Astrocyte of the spinal cord (primary cell): Measurements from ENCODE around the gene CPNE9.

Source experiments
- DNase-seq: peaks from one replicate; pipeline ENCODE4 v3.0.0; 2011; ENCODE audit warnings: low read depth, low spot score
- H3K4me3 ChIP-seq: 2 replicates; pipeline ENCODE4 v1.5.1; 2011; ENCODE audit warnings: low read depth, mild to moderate bottlenecking, low read length, moderate library complexity
- in situ Hi-C: cut with HindIII; loops from 2 replicates; pipeline ENCODE4 v1.10.0; 2017; ENCODE audit warnings: low sequenced_read_pairs
- TF ChIP-seq, protein P1 (sequence below): IDR thresholded peaks from 2 replicates; pipeline ENCODE4 v1.5.1; 2012; ENCODE audit warnings: low read depth, mild to moderate bottlenecking, low read length, inconsistent platforms

The CPNE9 gene

DNA sequence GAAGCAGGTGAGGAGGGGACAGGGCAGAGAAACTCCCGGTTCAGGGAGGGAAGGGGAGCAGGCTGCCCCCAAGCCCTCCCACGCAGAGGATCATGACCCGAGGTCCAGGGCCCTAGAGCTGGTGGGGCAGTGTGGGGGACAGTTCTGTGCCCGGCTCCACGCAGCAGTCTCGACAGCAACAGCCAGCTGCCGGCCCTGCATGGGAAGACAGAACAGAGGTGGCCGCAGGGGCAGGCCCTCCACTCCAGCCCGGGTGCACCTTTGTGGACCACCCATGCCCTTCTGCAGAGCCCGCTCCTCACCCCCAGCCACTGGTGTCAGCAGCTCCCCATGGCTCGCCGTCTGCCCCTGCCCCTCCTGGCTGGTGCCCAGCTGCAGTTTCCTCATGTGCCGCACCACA is 53.8 kb downstream of the CPNE9 start:
- in situ Hi-C loops = no loop called here
- TF ChIP-seq, protein P1, sequence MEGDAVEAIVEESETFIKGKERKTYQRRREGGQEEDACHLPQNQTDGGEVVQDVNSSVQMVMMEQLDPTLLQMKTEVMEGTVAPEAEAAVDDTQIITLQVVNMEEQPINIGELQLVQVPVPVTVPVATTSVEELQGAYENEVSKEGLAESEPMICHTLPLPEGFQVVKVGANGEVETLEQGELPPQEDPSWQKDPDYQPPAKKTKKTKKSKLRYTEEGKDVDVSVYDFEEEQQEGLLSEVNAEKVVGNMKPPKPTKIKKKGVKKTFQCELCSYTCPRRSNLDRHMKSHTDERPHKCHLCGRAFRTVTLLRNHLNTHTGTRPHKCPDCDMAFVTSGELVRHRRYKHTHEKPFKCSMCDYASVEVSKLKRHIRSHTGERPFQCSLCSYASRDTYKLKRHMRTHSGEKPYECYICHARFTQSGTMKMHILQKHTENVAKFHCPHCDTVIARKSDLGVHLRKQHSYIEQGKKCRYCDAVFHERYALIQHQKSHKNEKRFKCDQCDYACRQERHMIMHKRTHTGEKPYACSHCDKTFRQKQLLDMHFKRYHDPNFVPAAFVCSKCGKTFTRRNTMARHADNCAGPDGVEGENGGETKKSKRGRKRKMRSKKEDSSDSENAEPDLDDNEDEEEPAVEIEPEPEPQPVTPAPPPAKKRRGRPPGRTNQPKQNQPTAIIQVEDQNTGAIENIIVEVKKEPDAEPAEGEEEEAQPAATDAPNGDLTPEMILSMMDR = no peak
- H3K4me3 ChIP-seq = no peak overlapping the region
- DNase-seq = no peak

DNA sequence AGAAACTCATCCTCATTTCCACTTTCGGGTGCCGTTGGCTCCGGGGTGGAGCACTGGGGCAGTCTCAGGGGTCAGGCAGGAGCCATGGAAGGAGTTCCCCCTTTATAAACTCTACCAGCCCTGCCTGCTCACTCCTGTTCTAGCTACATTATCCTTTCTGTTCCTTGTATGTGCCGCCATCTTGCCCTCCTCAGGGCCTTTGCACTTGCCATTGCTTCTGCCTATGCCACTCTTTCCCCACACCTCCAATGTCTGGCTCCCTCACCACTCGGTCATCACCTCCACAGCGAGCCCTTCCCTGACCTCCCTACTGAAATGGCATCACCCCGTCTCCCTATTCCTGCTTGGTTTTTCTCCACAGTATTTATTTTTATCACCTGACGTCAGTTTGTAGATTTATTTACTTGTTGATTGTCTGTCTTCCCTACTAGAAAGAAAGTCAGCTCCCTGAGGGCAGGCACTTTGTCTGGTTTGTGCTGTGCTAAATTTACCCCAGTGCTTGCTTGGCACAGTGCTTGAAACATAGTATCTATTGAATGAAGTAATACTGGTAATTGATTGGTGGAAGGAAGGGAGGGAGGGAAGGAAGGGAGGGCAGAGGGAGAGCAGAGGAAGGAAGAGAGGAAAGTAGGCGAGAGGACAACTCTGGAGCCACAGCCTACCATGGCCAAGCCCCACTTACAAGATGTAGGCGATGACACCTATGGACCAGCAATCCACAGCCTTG is 57.3 kb downstream of the CPNE9 start:
- TF ChIP-seq, protein P1 = no peak
- H3K4me3 ChIP-seq = no peak overlapping the region
- no peak for DNase-seq
- in situ Hi-C loops = no loop called here

DNA sequence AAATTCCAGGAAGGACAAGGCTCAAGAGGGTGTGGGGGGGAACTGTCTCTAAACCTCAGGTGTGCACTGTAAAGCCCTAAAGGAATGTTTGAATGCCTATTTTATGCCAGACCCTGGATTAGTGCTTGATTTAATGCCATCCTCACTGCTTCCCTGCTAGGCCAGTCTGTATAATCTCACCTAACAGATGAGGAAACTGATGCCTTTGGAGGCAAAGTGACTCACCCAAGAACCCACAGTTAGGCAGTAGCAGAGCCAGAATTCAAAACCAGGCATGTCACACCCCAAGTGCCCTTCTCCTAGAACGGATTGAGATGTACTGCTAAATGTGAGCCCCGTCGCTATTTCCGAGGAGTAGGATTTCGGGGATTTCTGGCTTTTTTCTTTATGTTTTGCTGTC is 58.3 kb downstream of the CPNE9 start:
- DNase-seq = no peak
- in situ Hi-C loops = no loop called here
- TF ChIP-seq, protein P1 = no peak

DNA sequence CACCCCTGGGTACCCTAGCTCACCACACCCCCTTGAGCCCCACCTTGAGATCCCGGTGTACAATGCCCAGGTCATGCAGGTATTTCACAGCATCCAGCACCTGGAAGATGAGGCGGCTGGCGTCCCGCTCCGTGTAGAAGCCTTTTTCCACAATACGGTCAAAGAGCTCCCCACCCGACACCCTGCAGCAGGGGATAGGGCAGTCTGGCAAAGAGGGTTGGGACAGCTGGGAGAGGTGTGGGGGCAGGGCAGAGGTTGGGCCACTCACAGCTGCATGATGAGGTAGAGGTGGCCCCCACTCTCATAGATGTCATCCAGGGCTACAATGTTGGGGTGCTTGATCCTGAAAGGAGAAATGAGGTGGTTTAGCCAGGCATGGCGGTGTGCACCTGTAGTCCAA is 59.2 kb downstream of the CPNE9 start:
- TF ChIP-seq, protein P1 = no peak
- no peak for DNase-seq
- H3K4me3 ChIP-seq = no peak overlapping the region
- in situ Hi-C loops = no loop called here

More for the DNA sequence above, 58.3 kb downstream of the CPNE9 start:
- H3K4me3 ChIP-seq = no peak overlapping the region

DNA sequence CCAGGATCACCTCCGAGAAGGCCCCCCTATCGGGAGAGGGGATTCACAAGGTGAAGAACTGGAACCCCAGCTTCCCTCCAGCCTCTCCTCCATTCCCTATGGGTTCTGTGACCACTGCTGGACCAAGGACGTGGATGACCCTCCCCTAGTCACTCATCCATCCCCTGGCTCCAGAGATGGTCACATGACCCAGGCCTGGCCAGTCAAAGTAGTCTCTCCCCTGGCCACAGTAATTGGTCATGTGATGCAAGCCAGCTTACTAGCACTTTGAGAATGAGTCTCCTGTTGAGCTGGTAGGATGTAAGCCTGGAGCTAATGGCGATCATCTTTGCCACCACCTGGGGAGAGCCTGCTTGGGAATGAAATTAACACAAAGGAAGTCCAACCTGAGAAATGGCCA is 62.2 kb downstream of the CPNE9 start:
- TF ChIP-seq, protein P1 = no peak
- in situ Hi-C loops = no loop called here
- H3K4me3 ChIP-seq = no peak overlapping the region
- no peak for DNase-seq

DNA sequence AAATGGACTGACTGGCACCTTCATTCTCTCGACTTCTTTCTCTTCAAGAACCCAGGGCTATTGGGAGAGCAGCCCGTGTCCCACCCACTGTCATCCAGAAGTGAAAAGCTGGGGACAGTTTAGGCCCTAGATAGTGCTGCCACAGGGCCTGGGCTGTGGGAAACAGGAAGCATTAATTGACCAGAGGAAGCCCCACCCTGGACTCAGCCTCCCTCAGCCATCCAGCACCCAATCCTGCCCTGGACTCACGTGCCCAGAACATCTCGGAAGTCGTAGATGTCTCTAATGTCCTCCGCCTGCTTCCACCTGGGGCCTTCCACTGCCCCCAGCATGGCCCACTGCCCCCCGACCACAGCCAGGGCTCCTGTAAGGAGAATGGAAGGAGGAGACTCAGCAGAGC is 63.8 kb downstream of the CPNE9 start:
- in situ Hi-C loops = no loop called here
- TF ChIP-seq, protein P1 = no peak
- DNase-seq = no peak
- H3K4me3 ChIP-seq = no peak overlapping the region
